Measurements from ENCODE around the gene BAHCC1.

The BAHCC1 gene

DNA sequence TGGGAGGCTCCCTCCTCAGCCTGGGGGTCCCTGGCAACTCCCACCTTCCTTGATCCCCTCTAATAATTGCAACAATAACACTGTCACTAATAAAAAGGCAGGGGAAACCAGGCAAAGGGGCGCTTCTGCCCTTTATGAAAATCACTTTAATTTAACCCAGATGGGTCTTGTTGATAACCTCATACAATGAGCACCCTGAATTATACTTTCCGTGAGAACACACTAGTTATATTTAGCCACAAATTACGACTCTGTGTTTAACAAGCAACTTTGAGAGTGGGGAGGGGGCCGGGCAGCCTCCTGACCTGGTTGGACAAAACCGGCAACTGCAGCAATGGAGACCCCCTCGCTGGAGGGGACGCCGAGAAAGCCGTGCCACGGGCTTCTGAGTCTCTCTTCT, 5.7 kb upstream of the BAHCC1 start:
- no peak overlapping the region for H3K4me3 ChIP-seq (ENCODE audit: low read depth, low read length)
- TF ChIP-seq CTCF (IDR thresholded peaks at IDR 0.05; ENCODE audit: low read depth, low read length) = no peak

DNA sequence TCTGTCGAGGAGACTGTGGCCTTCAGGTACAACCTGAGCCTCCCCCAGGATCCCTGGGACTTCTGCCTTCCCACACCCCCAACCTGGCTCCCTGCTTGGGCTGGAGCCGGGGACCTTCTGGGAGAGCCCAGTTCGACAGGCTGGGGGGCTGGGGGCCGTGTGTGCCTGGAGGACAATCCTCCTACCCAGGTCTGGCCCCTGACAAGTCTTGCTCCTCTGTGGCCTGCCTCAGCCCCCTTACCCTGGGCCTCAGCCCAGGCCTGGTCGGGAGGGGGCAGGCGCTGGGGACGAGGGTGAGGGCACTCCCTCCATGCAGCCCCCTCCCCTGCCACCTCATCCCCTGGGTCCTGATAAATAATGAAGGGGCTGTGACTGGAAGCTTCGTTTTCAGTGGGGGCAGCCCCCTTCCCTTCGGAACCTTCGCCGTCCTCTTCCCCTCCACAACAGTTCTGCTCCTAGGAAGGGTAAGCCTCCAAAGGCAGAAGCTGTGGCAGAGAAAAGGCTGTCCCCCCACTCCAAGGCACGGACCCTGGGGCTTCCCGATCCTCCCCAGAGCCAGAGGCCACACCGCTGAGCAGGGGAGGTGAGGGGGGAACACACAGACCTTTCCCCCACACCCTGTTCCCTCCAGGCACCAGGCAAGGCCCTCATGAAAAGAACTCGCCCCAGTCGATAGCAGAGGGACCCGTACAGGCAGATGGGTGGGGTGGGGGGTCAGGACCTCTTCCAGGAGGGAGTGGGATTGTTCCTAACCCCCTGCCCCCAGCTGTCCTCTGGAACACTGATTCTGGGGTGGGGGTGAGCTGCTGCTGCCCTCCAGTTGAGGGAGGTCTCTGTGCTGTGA, 5.0 kb upstream of the BAHCC1 start:
- TF ChIP-seq CTCF (IDR thresholded peaks at IDR 0.05; ENCODE audit: low read depth, low read length) = no peak
- H3K4me3 ChIP-seq (ENCODE audit: low read depth, low read length) = no peak overlapping the region

DNA sequence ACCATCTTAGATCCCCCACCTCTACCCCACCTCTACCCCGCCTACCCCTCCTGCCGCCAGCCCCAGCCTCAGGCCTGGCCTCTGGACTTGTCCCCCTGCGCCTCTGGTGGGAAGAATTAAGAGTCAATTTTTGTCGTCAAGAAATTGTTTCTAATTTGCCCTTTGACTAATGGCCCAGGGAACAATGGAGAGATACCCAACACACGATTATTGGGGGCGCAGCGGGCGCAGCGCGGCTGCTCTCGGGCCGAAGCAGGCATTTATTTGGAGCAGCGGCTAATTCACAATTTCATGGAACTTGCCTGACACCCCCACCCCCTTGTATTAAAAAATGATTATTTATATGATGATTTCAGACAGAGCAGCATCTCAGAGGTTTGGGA, 4.4 kb upstream of the BAHCC1 start:
- no peak overlapping the region for H3K4me3 ChIP-seq (ENCODE audit: low read depth, low read length)
- TF ChIP-seq CTCF (IDR thresholded peaks at IDR 0.05; ENCODE audit: low read depth, low read length) = no peak

DNA sequence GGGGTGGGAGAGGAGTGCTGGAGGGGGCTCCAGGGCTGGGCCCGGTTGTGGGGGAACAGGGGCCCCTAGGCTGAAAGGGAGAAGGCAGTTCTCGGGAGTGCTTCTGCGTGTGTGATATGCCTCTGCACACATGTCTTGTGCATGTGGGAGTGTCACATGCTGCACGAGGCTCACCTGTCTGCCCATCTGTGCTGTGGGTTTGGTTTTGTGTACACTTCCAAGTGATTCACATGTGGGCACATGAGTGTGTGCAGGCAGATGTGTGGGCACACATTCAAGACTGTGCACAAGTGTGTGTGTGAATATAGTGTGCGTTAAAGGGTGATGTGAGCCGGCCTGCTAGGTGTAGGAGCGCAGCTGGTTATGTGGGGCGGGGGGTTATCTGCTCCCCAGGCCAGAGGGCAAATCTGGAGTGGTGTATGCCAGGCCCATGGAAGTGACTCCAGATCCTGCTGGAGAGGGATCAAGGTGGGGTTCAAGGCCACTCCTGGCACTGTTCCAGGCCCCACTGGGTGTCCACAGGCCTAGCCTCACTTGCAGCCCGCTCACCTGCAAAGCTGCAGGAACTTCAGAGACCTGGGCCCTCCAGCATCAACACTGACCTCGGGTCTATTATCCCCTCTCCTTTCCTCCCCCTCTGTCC, 3.8 kb upstream of the BAHCC1 start:
- TF ChIP-seq CTCF (IDR thresholded peaks at IDR 0.05; ENCODE audit: low read depth, low read length) = no peak
- H3K4me3 ChIP-seq (ENCODE audit: low read depth, low read length) = peak overlapping the region; percentile 75

GRCh38 chr17:81391936-81392908, 3.0 kb upstream of the BAHCC1 start:
- peak overlapping the region; percentile 75 for H3K4me3 ChIP-seq (ENCODE audit: low read depth, low read length)
- no peak for TF ChIP-seq CTCF (IDR thresholded peaks at IDR 0.05; ENCODE audit: low read depth, low read length)

DNA sequence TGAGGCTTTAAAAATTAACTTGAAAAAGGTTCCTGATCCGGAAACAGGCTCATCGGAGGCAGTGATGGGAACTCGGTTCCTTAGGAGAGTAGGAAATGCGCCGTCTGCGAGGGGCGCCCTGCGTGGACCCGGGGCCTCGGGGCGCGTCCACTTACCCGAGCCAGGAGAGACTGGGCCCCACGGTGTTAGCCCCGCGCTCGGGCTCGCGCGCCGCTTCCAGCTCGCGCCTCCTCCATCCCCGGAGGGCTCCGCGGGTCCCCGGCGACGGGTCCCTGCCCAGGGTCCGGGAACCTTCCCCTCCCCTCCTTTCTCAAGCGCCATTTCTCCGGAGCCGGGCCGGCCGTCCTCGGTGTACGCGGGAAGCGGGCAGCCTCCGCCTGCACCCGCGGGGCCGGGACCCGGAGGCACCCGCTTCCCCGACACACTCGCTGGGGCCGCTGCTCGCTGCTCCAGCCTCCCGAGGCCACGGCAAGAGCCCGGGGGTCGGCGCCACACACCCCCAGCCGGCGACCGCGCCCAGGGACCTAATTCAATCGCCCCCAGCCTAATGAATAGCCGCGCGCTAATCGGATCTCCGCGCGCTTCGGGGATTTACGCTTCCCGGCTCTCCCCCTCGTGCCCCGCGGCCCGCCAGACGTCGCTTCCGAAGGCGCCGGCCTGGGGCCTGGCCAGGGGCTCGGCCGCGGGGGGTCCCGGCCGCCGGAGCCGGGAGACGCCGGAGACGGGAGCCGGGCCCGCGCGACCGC, 2.2 kb upstream of the BAHCC1 start:
- peak overlapping the region; percentile 75 for H3K4me3 ChIP-seq (ENCODE audit: low read depth, low read length)
- TF ChIP-seq CTCF (IDR thresholded peaks at IDR 0.05; ENCODE audit: low read depth, low read length) = no peak

Measured in WI38 (cell line).